Measurements from ENCODE around the gene ACR.

The ACR gene

DNA sequence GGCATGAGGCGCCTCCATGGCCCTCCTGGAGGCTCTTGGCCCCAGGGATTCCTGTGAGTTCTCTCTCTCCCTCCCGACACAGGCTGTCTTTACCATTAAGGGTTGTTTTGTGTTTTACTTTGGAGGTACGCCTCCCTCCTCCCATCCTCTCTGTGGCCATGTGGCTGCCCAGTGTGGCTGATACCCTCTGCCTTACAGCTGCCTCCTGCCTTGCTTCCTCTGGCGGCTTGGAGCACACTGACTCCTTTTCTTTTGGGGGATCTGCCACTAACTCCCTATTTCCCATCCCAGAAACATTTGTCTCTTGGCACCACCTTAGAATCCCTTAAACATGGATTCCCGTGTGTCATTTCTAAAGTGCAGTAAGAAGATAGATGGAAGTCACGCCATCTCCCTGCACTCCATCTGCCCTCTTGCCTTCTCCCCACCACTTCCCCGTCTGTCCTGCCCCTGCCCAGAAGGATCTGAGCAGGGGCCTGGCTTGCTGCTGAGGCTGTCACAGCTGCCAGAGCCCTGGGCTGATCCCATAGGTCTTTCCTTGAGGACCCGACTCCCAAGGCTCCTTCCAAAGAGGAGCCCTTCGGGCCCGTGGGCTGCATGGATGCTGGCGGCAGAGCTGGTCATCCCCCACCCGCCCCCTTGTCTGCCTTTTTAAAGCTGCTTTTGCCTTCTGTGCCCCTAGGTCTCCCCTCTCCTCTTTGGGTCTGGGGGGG is 15.1 kb upstream of the ACR start:
- Histone ChIP-seq H3K9ac (ENCODE audit: low read length) (no peak overlapping the region), H3K4me1 (ENCODE audit: low read length) (peaks cover 6% of the 10 kb centered on the region), H3K79me2 (ENCODE audit: low read length) (no peaks in the 10 kb centered on the region), H3K9me3 (ENCODE audit: insufficient read depth, low read length) (no peaks in the 10 kb centered on the region), H3K27ac (ENCODE audit: low read length) (no peak overlapping the region), H3K27me3 (ENCODE audit: low read depth, low read length) (no peaks in the 10 kb centered on the region), H3K36me3 (replicated peaks; ENCODE audit: low read depth, low read length) (no peaks in the 10 kb centered on the region), H4K20me1 (ENCODE audit: insufficient read depth, low read length) (no peaks in the 10 kb centered on the region), H3K4me2 (ENCODE audit: low read length) (no peak overlapping the region), H2AFZ (ENCODE audit: low read depth, low read length) (no peak overlapping the region), H3K4me3 (ENCODE audit: low read length) (no peak overlapping the region)
- TF ChIP-seq, protein P1, sequence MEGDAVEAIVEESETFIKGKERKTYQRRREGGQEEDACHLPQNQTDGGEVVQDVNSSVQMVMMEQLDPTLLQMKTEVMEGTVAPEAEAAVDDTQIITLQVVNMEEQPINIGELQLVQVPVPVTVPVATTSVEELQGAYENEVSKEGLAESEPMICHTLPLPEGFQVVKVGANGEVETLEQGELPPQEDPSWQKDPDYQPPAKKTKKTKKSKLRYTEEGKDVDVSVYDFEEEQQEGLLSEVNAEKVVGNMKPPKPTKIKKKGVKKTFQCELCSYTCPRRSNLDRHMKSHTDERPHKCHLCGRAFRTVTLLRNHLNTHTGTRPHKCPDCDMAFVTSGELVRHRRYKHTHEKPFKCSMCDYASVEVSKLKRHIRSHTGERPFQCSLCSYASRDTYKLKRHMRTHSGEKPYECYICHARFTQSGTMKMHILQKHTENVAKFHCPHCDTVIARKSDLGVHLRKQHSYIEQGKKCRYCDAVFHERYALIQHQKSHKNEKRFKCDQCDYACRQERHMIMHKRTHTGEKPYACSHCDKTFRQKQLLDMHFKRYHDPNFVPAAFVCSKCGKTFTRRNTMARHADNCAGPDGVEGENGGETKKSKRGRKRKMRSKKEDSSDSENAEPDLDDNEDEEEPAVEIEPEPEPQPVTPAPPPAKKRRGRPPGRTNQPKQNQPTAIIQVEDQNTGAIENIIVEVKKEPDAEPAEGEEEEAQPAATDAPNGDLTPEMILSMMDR (IDR thresholded peaks at IDR 0.05; ENCODE audit: low read depth, low read length) = no peak
- no peak for TF ChIP-seq EZH2phosphoT487 (IDR thresholded peaks at IDR 0.05; ENCODE audit: low read depth)

DNA sequence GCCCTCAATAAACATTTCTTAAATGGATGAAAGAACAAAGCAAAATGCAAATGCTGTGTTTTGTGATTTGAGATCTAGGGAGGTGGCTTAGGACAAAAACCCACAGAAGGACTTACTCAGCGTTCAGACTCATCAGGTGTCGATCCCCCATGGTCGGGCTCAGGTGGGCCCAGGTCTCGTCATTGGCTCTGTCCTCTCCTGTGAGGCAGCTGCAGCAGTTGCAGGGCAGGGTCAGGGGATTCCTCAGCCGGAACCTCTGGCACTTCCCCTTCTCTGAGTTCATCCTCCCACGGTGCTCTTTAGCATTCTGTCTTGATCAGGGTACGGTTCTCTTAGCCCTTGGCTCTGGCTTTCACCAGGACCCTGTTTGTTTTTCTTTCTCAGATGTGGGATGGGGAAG is 14.0 kb upstream of the ACR start:
- Histone ChIP-seq H3K4me2 (ENCODE audit: low read length) (peak overlapping the region; percentile 18; the same call in 1 of the 2 replicates), H2AFZ (ENCODE audit: low read depth, low read length) (0 out of 2 replicates have a peak overlapping the region, but pooled peaks have one; percentile 8), H4K20me1 (ENCODE audit: insufficient read depth, low read length) (no peaks in the 10 kb centered on the region), H3K4me3 (ENCODE audit: low read length) (no peak overlapping the region), H3K4me1 (ENCODE audit: low read length) (peaks cover 6% of the 10 kb centered on the region), H3K27ac (ENCODE audit: low read length) (no peak overlapping the region), H3K27me3 (ENCODE audit: low read depth, low read length) (no peaks in the 10 kb centered on the region), H3K9ac (ENCODE audit: low read length) (no peak overlapping the region), H3K79me2 (ENCODE audit: low read length) (no peaks in the 10 kb centered on the region), H3K36me3 (replicated peaks; ENCODE audit: low read depth, low read length) (no peaks in the 10 kb centered on the region), H3K9me3 (ENCODE audit: insufficient read depth, low read length) (no peaks in the 10 kb centered on the region)
- no peak for TF ChIP-seq EZH2phosphoT487 (IDR thresholded peaks at IDR 0.05; ENCODE audit: low read depth)
- TF ChIP-seq, protein P1 (IDR thresholded peaks at IDR 0.05; ENCODE audit: low read depth, low read length) = no peak

DNA sequence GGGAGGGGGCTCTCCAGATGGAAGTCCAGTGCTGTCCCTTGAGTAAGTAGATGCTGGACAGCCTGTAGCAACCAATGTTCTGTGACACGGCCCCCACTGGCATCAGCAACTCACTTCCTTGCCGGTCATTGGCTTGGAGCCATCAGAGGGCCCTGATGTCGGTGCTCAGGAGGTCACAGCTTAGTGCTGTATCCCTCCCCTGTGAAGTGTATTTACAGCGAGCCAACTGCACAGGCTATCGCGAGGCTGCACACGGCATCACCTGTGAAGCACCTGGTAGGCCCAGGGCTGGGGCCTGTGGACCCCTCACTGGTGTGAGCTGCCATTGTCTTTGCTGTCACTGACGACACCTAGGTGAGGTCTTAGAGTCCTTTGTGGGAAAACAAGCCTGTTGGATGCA is 13.4 kb upstream of the ACR start:
- H3K4me1 ChIP-seq (ENCODE audit: low read length) = peaks cover 6% of the 10 kb centered on the region
- 0 out of 2 replicates have a peak, but pooled peaks cover 2% of the 10 kb centered on the region for H3K27me3 ChIP-seq (ENCODE audit: low read depth, low read length)
- H4K20me1 ChIP-seq (ENCODE audit: insufficient read depth, low read length) = no peaks in the 10 kb centered on the region
- H3K4me2 ChIP-seq (ENCODE audit: low read length) = no peak overlapping the region
- H3K27ac ChIP-seq (ENCODE audit: low read length) = no peak overlapping the region
- H3K9ac ChIP-seq (ENCODE audit: low read length) = no peak overlapping the region
- TF ChIP-seq EZH2phosphoT487 (IDR thresholded peaks at IDR 0.05; ENCODE audit: low read depth) = no peak
- TF ChIP-seq, protein P1 (IDR thresholded peaks at IDR 0.05; ENCODE audit: low read depth, low read length) = no peak
- no peaks in the 10 kb centered on the region for H3K9me3 ChIP-seq (ENCODE audit: insufficient read depth, low read length)
- H3K79me2 ChIP-seq (ENCODE audit: low read length) = no peaks in the 10 kb centered on the region
- no peak overlapping the region for H2AFZ ChIP-seq (ENCODE audit: low read depth, low read length)
- no peak overlapping the region for H3K4me3 ChIP-seq (ENCODE audit: low read length)
- no peaks in the 10 kb centered on the region for H3K36me3 ChIP-seq (replicated peaks; ENCODE audit: low read depth, low read length)

GRCh38 chr22:50725597-50725996 is 12.4 kb upstream of the ACR start:
- Histone ChIP-seq H3K27me3 (ENCODE audit: low read depth, low read length) (0 out of 2 replicates have a peak, but pooled peaks cover 2% of the 10 kb centered on the region), H3K4me2 (ENCODE audit: low read length) (no peak overlapping the region), H3K27ac (ENCODE audit: low read length) (no peak overlapping the region), H3K9me3 (ENCODE audit: insufficient read depth, low read length) (no peaks in the 10 kb centered on the region), H3K9ac (ENCODE audit: low read length) (no peak overlapping the region), H3K79me2 (ENCODE audit: low read length) (no peaks in the 10 kb centered on the region), H4K20me1 (ENCODE audit: insufficient read depth, low read length) (no peaks in the 10 kb centered on the region), H3K4me3 (ENCODE audit: low read length) (no peak overlapping the region), H3K36me3 (replicated peaks; ENCODE audit: low read depth, low read length) (no peaks in the 10 kb centered on the region), H2AFZ (ENCODE audit: low read depth, low read length) (no peak overlapping the region), H3K4me1 (ENCODE audit: low read length) (peaks cover 6% of the 10 kb centered on the region)
- TF ChIP-seq, protein P1 (IDR thresholded peaks at IDR 0.05; ENCODE audit: low read depth, low read length) = no peak
- TF ChIP-seq EZH2phosphoT487 (IDR thresholded peaks at IDR 0.05; ENCODE audit: low read depth) = no peak

Data from OCI-LY3 (cell line).